Measurements from ENCODE around the gene HSF5. TPM values are rescaled to one million over a fixed set of nuclear protein-coding genes. Genes with fewer than 3 reads are reported as not detected.

Gene HSF5
- polyA plus RNA-seq, 2 of the 4 experiments (the other 2 are of a cell fraction), result not detected

DNA sequence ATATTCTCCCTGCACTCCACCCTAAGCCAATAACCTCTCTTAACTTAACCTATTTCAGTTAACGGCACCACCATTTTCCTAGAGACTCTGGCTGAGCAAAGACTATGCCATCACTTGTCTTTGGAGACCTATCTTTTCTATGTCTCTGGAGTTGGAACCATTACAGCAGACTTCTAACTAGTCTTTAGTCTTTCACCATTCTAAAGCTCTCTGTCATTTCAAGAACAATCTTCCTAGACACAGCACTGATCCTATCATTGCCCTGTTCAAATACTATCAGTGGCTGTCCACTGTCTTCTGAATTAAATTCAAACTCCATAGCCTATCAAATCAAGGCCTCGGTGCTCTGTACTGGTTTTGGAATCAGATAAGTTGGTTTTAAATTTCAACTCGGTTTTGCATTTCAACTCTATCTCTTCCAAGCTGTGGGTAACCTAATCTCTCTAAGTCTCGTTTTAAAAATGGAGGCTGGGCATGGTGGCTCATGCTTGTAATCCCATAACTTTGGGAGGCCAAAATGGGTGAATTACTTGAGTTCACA, 102.8 kb downstream of the HSF5 start (continued):
- TF ChIP-seq FOSB (CRISPR knock-in tag; IDR thresholded peaks at IDR 0.05), result no peak

DNA sequence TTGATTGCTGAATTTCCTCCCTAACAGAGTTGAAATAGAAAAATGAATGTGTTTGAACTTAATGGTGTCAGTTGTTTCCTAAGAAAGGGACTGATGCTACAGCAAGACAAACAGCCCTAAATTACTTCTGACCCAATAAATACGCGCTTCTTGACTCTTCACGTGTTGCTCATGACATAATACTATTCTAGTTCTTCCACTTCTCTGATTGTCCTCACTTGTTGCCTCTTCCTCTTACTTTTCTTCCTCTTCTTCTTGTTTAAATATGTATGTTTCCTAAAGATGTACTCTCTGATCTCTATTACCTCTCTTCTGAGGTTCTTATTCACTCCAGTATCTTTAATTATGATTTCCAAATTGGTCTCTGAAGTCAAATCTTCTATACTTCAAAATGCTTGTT, 103.3 kb downstream of the HSF5 start:
- WGBS (ENCODE audit: missing lambda C conversion rate), result 87% methylated on average over 3 of the region's 3 CpGs
- ATAC-seq (no peak), DNase-seq (ENCODE audit: low read depth in 1 of 2, low spot score in 1 of 2) (no peak), FAIRE-seq (no peak)
- ChIA-PET CTCF (interaction anchor here (0.7 to 1.5 kb wide), 4 partner anchors 10 to 50 kb away, joined by 3 to 6 read pairs (median 4); no protein-coding TSS in a partner anchor), POLR2A (interaction anchor here (4.1 kb wide), 1 partner anchor 33 kb away, joined by 17 read pairs; the partner anchor contains the start of gene SUPT4H1)
- Histone ChIP-seq H3K9me3 (no peaks in the 10 kb centered on the region), H3K4me2 (peak overlapping the region; percentile 65; the same call in 1 of the 3 replicates), H3K4me3 (no peak overlapping the region), H3K4me1 (peaks cover 90% of the 10 kb centered on the region), H3K27ac (peak overlapping the region; percentile 45 to 73)
- TF ChIP-seq FOSB (CRISPR knock-in tag; IDR thresholded peaks at IDR 0.05) (no peak), TFCP2L1 (CRISPR knock-in tag; IDR thresholded peaks at IDR 0.05) (no peak), EP300 (IDR thresholded peaks at IDR 0.05) (no peak), RNF2 (IDR thresholded peaks at IDR 0.05; ENCODE audit: borderline replicate concordance, low read depth) (no peak), KDM1A (IDR thresholded peaks at IDR 0.05; ENCODE audit: low read depth) (no peak), MAZ (IDR thresholded peaks at IDR 0.05; ENCODE audit: borderline replicate concordance, low read depth, low read length) (no peak), NR3C1 (IDR thresholded peaks at IDR 0.05) (no peak), ZSCAN20 (CRISPR knock-in tag; IDR thresholded peaks at IDR 0.05) (no peak)
- TF ChIP-seq, protein P1, sequence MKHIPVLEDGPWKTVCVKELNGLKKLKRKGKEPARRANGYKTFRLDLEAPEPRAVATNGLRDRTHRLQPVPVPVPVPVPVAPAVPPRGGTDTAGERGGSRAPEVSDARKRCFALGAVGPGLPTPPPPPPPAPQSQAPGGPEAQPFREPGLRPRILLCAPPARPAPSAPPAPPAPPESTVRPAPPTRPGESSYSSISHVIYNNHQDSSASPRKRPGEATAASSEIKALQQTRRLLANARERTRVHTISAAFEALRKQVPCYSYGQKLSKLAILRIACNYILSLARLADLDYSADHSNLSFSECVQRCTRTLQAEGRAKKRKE (CRISPR knock-in tag; IDR thresholded peaks at IDR 0.05; ENCODE audit: low read depth), result no peak
- TF ChIP-seq, protein P2, sequence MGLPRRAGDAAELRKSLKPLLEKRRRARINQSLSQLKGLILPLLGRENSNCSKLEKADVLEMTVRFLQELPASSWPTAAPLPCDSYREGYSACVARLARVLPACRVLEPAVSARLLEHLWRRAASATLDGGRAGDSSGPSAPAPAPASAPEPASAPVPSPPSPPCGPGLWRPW (IDR thresholded peaks at IDR 0.05), result no peak
- TF ChIP-seq, protein P3, sequence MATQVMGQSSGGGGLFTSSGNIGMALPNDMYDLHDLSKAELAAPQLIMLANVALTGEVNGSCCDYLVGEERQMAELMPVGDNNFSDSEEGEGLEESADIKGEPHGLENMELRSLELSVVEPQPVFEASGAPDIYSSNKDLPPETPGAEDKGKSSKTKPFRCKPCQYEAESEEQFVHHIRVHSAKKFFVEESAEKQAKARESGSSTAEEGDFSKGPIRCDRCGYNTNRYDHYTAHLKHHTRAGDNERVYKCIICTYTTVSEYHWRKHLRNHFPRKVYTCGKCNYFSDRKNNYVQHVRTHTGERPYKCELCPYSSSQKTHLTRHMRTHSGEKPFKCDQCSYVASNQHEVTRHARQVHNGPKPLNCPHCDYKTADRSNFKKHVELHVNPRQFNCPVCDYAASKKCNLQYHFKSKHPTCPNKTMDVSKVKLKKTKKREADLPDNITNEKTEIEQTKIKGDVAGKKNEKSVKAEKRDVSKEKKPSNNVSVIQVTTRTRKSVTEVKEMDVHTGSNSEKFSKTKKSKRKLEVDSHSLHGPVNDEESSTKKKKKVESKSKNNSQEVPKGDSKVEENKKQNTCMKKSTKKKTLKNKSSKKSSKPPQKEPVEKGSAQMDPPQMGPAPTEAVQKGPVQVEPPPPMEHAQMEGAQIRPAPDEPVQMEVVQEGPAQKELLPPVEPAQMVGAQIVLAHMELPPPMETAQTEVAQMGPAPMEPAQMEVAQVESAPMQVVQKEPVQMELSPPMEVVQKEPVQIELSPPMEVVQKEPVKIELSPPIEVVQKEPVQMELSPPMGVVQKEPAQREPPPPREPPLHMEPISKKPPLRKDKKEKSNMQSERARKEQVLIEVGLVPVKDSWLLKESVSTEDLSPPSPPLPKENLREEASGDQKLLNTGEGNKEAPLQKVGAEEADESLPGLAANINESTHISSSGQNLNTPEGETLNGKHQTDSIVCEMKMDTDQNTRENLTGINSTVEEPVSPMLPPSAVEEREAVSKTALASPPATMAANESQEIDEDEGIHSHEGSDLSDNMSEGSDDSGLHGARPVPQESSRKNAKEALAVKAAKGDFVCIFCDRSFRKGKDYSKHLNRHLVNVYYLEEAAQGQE (IDR thresholded peaks at IDR 0.05), result no peak
- TF ChIP-seq, protein P4, sequence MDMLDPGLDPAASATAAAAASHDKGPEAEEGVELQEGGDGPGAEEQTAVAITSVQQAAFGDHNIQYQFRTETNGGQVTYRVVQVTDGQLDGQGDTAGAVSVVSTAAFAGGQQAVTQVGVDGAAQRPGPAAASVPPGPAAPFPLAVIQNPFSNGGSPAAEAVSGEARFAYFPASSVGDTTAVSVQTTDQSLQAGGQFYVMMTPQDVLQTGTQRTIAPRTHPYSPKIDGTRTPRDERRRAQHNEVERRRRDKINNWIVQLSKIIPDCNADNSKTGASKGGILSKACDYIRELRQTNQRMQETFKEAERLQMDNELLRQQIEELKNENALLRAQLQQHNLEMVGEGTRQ (IDR thresholded peaks at IDR 0.05), result no peak

DNA sequence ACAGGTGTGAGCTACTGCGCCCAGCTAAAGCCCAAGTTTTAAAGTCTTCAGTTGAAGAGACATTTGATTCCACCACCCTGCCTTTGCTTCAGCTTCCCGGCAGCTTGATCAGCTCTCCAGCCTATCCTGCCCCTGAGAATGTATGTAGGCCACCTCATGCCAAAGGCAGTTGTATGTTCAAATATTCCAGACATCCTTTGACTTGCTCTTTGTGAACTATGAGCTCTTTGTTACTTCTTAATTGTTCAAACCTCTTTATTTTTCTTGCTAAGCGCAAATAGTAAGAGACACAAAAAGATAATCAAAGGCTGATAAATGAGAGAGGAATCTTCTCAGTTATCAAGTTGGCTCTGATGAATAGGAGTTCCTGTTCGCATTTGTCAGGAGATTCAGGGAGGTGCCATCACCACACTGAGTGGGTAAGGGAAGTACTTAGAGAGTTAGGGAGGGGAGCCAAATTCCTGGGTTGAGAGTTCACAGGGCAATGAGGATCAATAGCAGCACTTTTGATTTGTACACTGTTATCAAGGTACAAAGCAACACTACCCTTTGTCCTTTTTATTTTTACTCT, 104.2 kb downstream of the HSF5 start:
- TF ChIP-seq, protein P5, sequence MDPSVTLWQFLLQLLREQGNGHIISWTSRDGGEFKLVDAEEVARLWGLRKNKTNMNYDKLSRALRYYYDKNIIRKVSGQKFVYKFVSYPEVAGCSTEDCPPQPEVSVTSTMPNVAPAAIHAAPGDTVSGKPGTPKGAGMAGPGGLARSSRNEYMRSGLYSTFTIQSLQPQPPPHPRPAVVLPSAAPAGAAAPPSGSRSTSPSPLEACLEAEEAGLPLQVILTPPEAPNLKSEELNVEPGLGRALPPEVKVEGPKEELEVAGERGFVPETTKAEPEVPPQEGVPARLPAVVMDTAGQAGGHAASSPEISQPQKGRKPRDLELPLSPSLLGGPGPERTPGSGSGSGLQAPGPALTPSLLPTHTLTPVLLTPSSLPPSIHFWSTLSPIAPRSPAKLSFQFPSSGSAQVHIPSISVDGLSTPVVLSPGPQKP (IDR thresholded peaks at IDR 0.05; ENCODE audit: low read depth, low read length), result no peak
- TF ChIP-seq RAD21 (conservative IDR thresholded peaks at IDR 0.05 in 1 of 2, IDR thresholded peaks at IDR 0.05 in 1 of 2) (no peak), JUN (IDR thresholded peaks at IDR 0.05) (no peak), HEYL (CRISPR knock-in tag; IDR thresholded peaks at IDR 0.05) (no peak)
- Histone ChIP-seq H3K4me3 (no peak overlapping the region), H3K9me3 (no peaks in the 10 kb centered on the region), H3K4me2 (peak overlapping the region; percentile 65), H3K4me1 (peaks cover 87% of the 10 kb centered on the region), H3K27ac (peak overlapping the region; percentile 45 to 73)
- DNase-seq (ENCODE audit: low read depth in 1 of 2, low spot score in 1 of 2), result no peak
- CTCF ChIA-PET, result interaction anchor here (0.7 to 3.2 kb wide), 4 partner anchors 11 to 67 kb away, joined by 3 to 12 read pairs (median 6); partner anchors contain the start of gene SUPT4H1
- POLR2A ChIA-PET, result interaction anchor here (4.1 kb wide), 1 partner anchor 32 kb away, joined by 17 read pairs; the partner anchor contains the start of gene SUPT4H1
- peak; percentile 81 for FAIRE-seq
- 63% methylated on average over 4 of the region's 4 CpGs for WGBS (ENCODE audit: missing lambda C conversion rate)
- no peak for ATAC-seq

Data from A549 (cell line).